OCI-LY1 (cell line): ENCODE measurements around the gene MERTK.

Experiments
- EZH2 ChIP-seq: fragments of 200-600 bp; sonication (generic), shearing (Covaris generic); IDR thresholded peaks from 2 replicates; pipeline ENCODE4 v1.8.0; 2017; ENCODE audit warnings: borderline replicate concordance, mixed run types, mild to moderate bottlenecking, antibody characterized with exemption, low read length, moderate library complexity, mixed read lengths
- TF ChIP-seq, protein P1 (sequence below): fragments of 200-600 bp; sonication (generic), shearing (Covaris generic); IDR thresholded peaks from 2 replicates; pipeline ENCODE4 v1.5.1; 2017; ENCODE audit warnings: mild to moderate bottlenecking, antibody characterized with exemption, low read length, moderate library complexity, mixed read lengths

DNA sequence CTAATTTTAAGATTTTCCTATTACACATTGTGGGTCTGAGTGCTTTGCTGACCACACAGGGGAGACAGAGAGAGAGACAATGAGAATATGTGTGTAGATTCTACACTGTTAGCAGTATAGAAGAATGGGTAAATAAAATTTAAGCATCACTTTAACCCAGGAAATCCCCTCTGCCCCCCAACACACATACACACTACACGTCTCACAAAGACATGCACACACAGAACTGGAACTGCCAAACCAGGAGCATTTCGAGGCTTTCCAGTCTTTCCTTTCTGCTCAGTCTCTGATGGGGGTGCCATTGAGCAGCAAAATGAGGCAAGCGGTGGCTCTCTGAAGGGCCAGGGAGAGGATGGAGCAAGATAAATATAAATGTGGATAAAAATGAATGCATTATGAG, 2.5 kb downstream of the MERTK start:
- TF ChIP-seq, protein P1, sequence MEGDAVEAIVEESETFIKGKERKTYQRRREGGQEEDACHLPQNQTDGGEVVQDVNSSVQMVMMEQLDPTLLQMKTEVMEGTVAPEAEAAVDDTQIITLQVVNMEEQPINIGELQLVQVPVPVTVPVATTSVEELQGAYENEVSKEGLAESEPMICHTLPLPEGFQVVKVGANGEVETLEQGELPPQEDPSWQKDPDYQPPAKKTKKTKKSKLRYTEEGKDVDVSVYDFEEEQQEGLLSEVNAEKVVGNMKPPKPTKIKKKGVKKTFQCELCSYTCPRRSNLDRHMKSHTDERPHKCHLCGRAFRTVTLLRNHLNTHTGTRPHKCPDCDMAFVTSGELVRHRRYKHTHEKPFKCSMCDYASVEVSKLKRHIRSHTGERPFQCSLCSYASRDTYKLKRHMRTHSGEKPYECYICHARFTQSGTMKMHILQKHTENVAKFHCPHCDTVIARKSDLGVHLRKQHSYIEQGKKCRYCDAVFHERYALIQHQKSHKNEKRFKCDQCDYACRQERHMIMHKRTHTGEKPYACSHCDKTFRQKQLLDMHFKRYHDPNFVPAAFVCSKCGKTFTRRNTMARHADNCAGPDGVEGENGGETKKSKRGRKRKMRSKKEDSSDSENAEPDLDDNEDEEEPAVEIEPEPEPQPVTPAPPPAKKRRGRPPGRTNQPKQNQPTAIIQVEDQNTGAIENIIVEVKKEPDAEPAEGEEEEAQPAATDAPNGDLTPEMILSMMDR: peak; percentile 38; the same call in 1 of the 2 replicates
- no peak for TF ChIP-seq EZH2
